GM12892 (cell line): ENCODE measurements around the gene MATN1.
"Not testable (repeated sequence)": the region's sequence is repeated elsewhere in the genome, so short reads cannot be mapped to it uniquely, and the experiment has no call there.

ENCODE experiments used
- DNase-seq: peaks from one replicate; pipeline ENCODE4 v3.0.0; 2011; ENCODE audit not compliant: insufficient read length
- FAIRE-seq: peaks from 2 replicates; lab custom pipeline; 2011; peaks lifted over from hg19 to GRCh38; lab: Jason Lieb, UNC
- POLR2A ChIP-seq: IDR thresholded peaks from 2 replicates; pipeline ENCODE4 v1.6.1; 2011; ENCODE audit warnings: low read depth, low read length, control low read depth
- POLR2AphosphoS5 ChIP-seq: IDR thresholded peaks from 2 replicates; pipeline ENCODE4 v1.6.1; 2011; ENCODE audit warnings: low read depth, low read length, control low read depth
- TAF1 ChIP-seq: IDR thresholded peaks from 2 replicates; pipeline ENCODE4 v1.6.1; 2011; ENCODE audit warnings: low read depth, mild to moderate bottlenecking, control low read depth, low read length, borderline replicate concordance

MATN1 gene

GRCh38 chr1:30688920-30689794, 34.2 kb downstream of the MATN1 start:
- TF ChIP-seq POLR2A (no peak), POLR2AphosphoS5 (no peak), TAF1 (no peak)
- DNase-seq, result no peak
- FAIRE-seq, result no peak

- DNase-seq, FAIRE-seq: not testable (repeated sequence)
Measured at GRCh38 chr1:30688516-30688915, 34.9 kb downstream of the MATN1 start.

- FAIRE-seq (no peak), DNase-seq (no peak)
- no peak for TF ChIP-seq POLR2AphosphoS5
- TF ChIP-seq TAF1, result no peak
- no peak for TF ChIP-seq POLR2A
Measured at GRCh38 chr1:30687886-30688285, 35.5 kb downstream of the MATN1 start.

- DNase-seq, result no peak
- TF ChIP-seq POLR2A (no peak), POLR2AphosphoS5 (no peak), TAF1 (no peak)
- no peak for FAIRE-seq
Measured at GRCh38 chr1:30686236-30686935, 37.0 kb downstream of the MATN1 start.

GRCh38 chr1:30685796-30686165, 37.6 kb downstream of the MATN1 start:
- TF ChIP-seq POLR2AphosphoS5 (no peak), TAF1 (no peak), POLR2A (no peak)
- no peak for DNase-seq
- no peak for FAIRE-seq

- TF ChIP-seq TAF1 (no peak), POLR2A (no peak), POLR2AphosphoS5 (no peak)
- FAIRE-seq (no peak), DNase-seq (no peak)
Measured at GRCh38 chr1:30684881-30685795, 38.2 kb downstream of the MATN1 start.

- DNase-seq (no peak), FAIRE-seq (no peak)
- TF ChIP-seq POLR2AphosphoS5 (no peak), TAF1 (no peak), POLR2A (no peak)
Measured at GRCh38 chr1:30684259-30684658, 39.1 kb downstream of the MATN1 start.

GRCh38 chr1:30683699-30684098, 39.7 kb downstream of the MATN1 start:
- DNase-seq, result no peak
- TF ChIP-seq TAF1 (no peak), POLR2A (no peak)
- no peak for FAIRE-seq

- TF ChIP-seq TAF1, result no peak
- TF ChIP-seq POLR2AphosphoS5, result no peak
- FAIRE-seq, result no peak
- no peak for DNase-seq
Measured at GRCh38 chr1:30682396-30683275, 40.7 kb downstream of the MATN1 start.

GRCh38 chr1:30681782-30682181, 41.6 kb downstream of the MATN1 start:
- TF ChIP-seq POLR2A (no peak), POLR2AphosphoS5 (no peak), TAF1 (no peak)
- no peak for FAIRE-seq
- DNase-seq, result no peak
